Measurements from ENCODE around the gene CDRT4. TPM values are rescaled to one million over a fixed set of nuclear protein-coding genes. Genes with fewer than 3 reads are reported as not detected.

The CDRT4 gene
- total RNA-seq, 1 donor from 2014 or later: 4.2 TPM

GRCh38 chr17:15408803-15409202 is 58.6 kb downstream of the CDRT4 start:
- Histone ChIP-seq H3K4me1 (peaks cover 40% of the 10 kb centered on the region), H3K27ac (peak overlapping the region; percentile 85), H3K27me3 (no peaks in the 10 kb centered on the region), H3K36me3 (no peaks in the 10 kb centered on the region), H3K9me3 (no peaks in the 10 kb centered on the region), H3K4me3 (no peak overlapping the region)
- intact Hi-C loops (cut with DNase I): loop anchor here (10.0 kb wide), 2 partner anchors 96 to 144 kb away; partner anchors contain the start of gene PMP22
- TF ChIP-seq POLR2AphosphoS5 (IDR thresholded peaks at IDR 0.05; ENCODE audit: insufficient read depth in 1 of 2, low read depth in 1 of 2) (no peak), POLR2A (IDR thresholded peaks at IDR 0.05) (no peak), CTCF (IDR thresholded peaks at IDR 0.05) (no peak)
- no peak for DNase-seq (ENCODE audit: extremely low spot score in 2 of 2)

- H3K27ac ChIP-seq: no peak overlapping the region
Measured at GRCh38 chr17:15406081-15406480, 61.3 kb downstream of the CDRT4 start.

GRCh38 chr17:15405058-15405415 is 62.4 kb downstream of the CDRT4 start:
- Histone ChIP-seq H3K9me3 (no peaks in the 10 kb centered on the region), H3K27me3 (no peaks in the 10 kb centered on the region), H3K4me1 (peaks cover 15% of the 10 kb centered on the region), H3K27ac (peak overlapping the region; percentile 53), H3K36me3 (no peaks in the 10 kb centered on the region), H3K4me3 (no peak overlapping the region)
- TF ChIP-seq POLR2A (IDR thresholded peaks at IDR 0.05) (no peak), POLR2AphosphoS5 (IDR thresholded peaks at IDR 0.05; ENCODE audit: insufficient read depth in 1 of 2, low read depth in 1 of 2) (no peak), CTCF (IDR thresholded peaks at IDR 0.05) (no peak)
- intact Hi-C loops (cut with DNase I): loop anchor here (10.0 kb wide), 2 partner anchors 100 to 140 kb away; partner anchors contain the start of gene PMP22
- DNase-seq (ENCODE audit: extremely low spot score in 2 of 2): no peak

More at GRCh38 chr17:15406081-15406480, 61.3 kb downstream of the CDRT4 start:
- Histone ChIP-seq H3K4me3 (no peak overlapping the region), H3K36me3 (no peaks in the 10 kb centered on the region), H3K4me1 (peaks cover 21% of the 10 kb centered on the region), H3K27me3 (no peaks in the 10 kb centered on the region), H3K9me3 (no peaks in the 10 kb centered on the region)
- DNase-seq (ENCODE audit: extremely low spot score in 2 of 2): no peak
- TF ChIP-seq POLR2A (IDR thresholded peaks at IDR 0.05): no peak
- intact Hi-C loops (cut with DNase I): loop anchor here (10.0 kb wide), 2 partner anchors 99 to 141 kb away; partner anchors contain the start of gene PMP22

GRCh38 chr17:15404106-15405057 is 63.0 kb downstream of the CDRT4 start:
- Histone ChIP-seq H3K36me3 (no peaks in the 10 kb centered on the region), H3K27me3 (no peaks in the 10 kb centered on the region), H3K4me3 (no peak overlapping the region), H3K27ac (peak overlapping the region; percentile 53), H3K9me3 (no peaks in the 10 kb centered on the region), H3K4me1 (peaks cover 17% of the 10 kb centered on the region)
- DNase-seq (ENCODE audit: extremely low spot score in 2 of 2): no peak
- intact Hi-C loops (cut with DNase I): loop anchor here (10.0 kb wide), 2 partner anchors 100 to 140 kb away; partner anchors contain the start of gene PMP22
- TF ChIP-seq CTCF (IDR thresholded peaks at IDR 0.05) (no peak), POLR2AphosphoS5 (IDR thresholded peaks at IDR 0.05; ENCODE audit: insufficient read depth in 1 of 2, low read depth in 1 of 2) (peak in 1 of 2 donors; percentile 16)

- no peaks in the 10 kb centered on the region for H3K36me3 ChIP-seq
- no peaks in the 10 kb centered on the region for H3K27me3 ChIP-seq
- H3K4me1 ChIP-seq: peaks cover 21% of the 10 kb centered on the region
- H3K27ac ChIP-seq: peak overlapping the region; percentile 53
- DNase-seq (ENCODE audit: extremely low spot score in 2 of 2): no peak
- no peaks in the 10 kb centered on the region for H3K9me3 ChIP-seq
- intact Hi-C loops (cut with DNase I): loop anchor here (10.0 kb wide), 2 partner anchors 101 to 139 kb away; partner anchors contain the start of gene PMP22
- TF ChIP-seq CTCF (IDR thresholded peaks at IDR 0.05) (no peak), POLR2AphosphoS5 (IDR thresholded peaks at IDR 0.05; ENCODE audit: insufficient read depth in 1 of 2, low read depth in 1 of 2) (no peak), POLR2A (IDR thresholded peaks at IDR 0.05) (no peak)
- no peak overlapping the region for H3K4me3 ChIP-seq
Measured at GRCh38 chr17:15403276-15403939, 64.0 kb downstream of the CDRT4 start.
